GM19351 (cell line): ENCODE measurements around the gene DYNC1H1.

ENCODE experiments used
- ATAC-seq: cut with Tn5 transposase; IDR thresholded peaks from one replicate; pipeline ENCODE4 v1.9.1; 2021; ENCODE audit warnings: mild to moderate bottlenecking, moderate library complexity; ENCODE audit not compliant: unreplicated experiment

The DYNC1H1 gene

GRCh38 chr14:102085948-102086708 is 121.8 kb downstream of the DYNC1H1 start:
- peak; percentile 37 for ATAC-seq

GRCh38 chr14:102086709-102086971 is 122.3 kb downstream of the DYNC1H1 start:
- ATAC-seq: peak; percentile 18

- peak; percentile 59 for ATAC-seq
Observed at GRCh38 chr14:102086972-102087761, 122.8 kb downstream of the DYNC1H1 start, which contains the start of gene HSP90AA1. Gene HSP90AA1 (minus strand): TSS chr14:102087044. CDS start chr14:102086378, 666 bp downstream.

- no peak for ATAC-seq
Observed at GRCh38 chr14:102087762-102088011, 123.3 kb downstream of the DYNC1H1 start.

GRCh38 chr14:102088012-102088792 is 123.8 kb downstream of the DYNC1H1 start:
- no peak for ATAC-seq

GRCh38 chr14:102089621-102090343 is 125.4 kb downstream of the DYNC1H1 start:
- no peak for ATAC-seq

GRCh38 chr14:102090713-102091112 is 126.3 kb downstream of the DYNC1H1 start:
- ATAC-seq: no peak

GRCh38 chr14:102092806-102093205 is 128.4 kb downstream of the DYNC1H1 start:
- no peak for ATAC-seq

- no peak for ATAC-seq
Observed at GRCh38 chr14:102094101-102094500, 129.7 kb downstream of the DYNC1H1 start.

- ATAC-seq: no peak
Observed at GRCh38 chr14:102095231-102095870, 131.0 kb downstream of the DYNC1H1 start.

GRCh38 chr14:102095871-102096568 is 131.6 kb downstream of the DYNC1H1 start:
- ATAC-seq: no peak

- no peak for ATAC-seq
Observed at GRCh38 chr14:102096569-102097188, 132.3 kb downstream of the DYNC1H1 start.

- ATAC-seq: no peak
Observed at GRCh38 chr14:102097441-102098135, 133.2 kb downstream of the DYNC1H1 start.

GRCh38 chr14:102103062-102103695 is 138.8 kb downstream of the DYNC1H1 start:
- peak; percentile 79 for ATAC-seq

- no peak for ATAC-seq
Observed at GRCh38 chr14:102105369-102105768, 141.0 kb downstream of the DYNC1H1 start.
